GM11168 (cell line): ENCODE measurements around the gene HOXA5.

ENCODE experiments used
- in situ Hi-C: fragments of 300-500 bp; cut with MboI; formaldehyde crosslinking; loops from one replicate; pipeline ENCODE4 v1.12.0; 2022; ENCODE audit warnings: low sequenced_read_pairs; ENCODE audit not compliant: unreplicated experiment

The HOXA5 gene

DNA sequence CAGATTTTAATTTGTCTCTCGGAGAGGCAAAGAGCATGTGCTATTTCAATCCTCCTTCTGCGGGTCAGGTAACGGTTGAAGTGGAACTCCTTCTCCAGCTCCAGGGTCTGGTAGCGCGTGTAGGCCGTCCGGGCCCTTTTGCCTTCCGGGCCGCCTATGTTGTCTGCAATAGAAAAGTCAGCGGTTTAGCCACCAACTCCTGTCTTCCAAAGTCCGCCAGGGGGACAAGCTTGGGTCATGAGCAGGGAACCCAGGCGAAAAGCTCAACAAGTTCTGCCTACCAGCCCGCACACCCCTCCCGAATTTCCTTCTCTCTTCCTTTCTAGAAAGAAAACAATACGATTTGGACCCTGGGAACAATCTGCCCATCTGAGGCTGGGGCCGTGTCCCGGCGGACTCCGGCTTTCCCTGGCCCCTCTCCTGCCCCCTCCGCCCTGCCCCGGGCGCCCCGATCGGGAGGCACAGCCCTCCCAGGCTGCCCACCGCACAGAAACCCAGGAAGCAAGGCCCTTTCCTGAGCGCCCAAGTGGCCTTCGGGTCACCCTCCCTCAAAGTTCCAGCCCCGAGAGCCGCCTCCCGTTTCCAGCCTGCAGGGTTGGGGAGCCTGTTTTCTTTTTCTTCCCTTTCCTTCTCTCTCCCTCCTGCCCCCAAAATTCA is 1.4 kb downstream of the HOXA5 start:
- in situ Hi-C loops: no loop called here

DNA sequence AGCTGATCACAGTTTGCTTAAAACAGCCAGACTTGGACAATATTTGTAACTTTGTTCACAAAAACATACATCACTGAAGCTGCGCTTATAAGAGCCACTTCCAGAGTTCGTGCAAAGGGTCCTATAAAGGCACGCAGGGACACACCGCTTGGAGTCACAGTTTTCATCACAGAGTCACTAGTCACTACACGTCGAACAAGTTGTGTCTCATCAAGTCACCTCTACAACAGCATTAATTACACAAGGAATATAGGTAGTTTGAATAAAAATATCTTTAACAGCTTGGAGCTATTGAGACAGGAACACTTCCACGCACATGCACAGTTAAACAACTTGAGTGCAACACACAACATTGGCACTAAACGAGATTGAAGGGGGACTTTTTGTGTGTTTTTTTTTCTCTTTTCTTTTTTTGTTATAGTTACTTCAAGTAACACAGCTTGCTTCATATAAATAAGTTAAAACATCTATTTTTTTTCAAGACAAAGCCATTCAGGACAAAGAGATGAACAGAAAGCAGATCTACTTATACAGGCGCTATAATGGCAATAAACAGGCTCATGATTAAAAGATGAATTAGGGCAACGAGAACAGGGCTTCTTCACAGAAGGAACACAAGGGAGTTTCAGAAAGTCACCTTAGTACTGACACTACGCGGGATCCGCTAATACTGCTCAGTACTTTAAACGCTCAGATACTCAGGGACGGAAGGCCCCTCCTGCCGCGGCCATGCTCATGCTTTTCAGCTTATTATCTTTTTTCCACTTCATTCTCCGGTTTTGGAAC is 2.2 kb downstream of the HOXA5 start:
- in situ Hi-C loops: no loop called here

DNA sequence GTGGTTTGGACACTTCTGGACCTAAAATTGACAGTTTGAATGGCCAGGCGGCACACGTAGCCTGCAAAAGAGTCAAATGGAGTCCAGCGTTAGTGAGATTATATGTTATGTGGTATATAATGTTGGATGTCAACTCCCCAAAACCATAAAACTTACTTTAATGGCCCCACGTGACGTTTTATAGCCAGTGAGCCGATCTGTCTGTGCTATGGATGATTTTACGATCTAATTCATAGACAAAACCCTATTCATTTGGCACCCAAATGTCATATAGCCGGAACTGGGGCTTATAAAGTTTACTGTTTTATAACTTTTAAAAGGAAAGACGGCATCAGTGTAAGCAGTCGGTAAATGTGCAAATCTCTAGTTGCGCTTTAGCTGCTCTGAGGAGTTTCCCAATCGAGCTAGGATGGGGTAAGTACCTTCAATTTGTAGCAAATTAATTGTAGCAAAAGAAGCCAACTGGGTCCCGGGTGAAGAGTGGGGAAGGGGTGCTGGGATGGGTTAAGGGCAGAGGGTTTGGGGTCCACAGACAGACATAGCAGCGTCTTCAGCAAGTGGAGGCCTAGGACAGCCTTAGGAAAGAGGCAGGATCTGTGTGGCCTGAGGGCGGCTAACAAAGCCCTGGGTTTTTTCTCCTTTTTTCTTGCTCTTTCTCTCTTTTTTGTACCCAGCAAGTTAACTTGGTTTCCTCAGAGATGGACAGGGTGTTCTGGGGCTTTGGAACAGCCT is 3.2 kb downstream of the HOXA5 start:
- in situ Hi-C loops: no loop called here

DNA sequence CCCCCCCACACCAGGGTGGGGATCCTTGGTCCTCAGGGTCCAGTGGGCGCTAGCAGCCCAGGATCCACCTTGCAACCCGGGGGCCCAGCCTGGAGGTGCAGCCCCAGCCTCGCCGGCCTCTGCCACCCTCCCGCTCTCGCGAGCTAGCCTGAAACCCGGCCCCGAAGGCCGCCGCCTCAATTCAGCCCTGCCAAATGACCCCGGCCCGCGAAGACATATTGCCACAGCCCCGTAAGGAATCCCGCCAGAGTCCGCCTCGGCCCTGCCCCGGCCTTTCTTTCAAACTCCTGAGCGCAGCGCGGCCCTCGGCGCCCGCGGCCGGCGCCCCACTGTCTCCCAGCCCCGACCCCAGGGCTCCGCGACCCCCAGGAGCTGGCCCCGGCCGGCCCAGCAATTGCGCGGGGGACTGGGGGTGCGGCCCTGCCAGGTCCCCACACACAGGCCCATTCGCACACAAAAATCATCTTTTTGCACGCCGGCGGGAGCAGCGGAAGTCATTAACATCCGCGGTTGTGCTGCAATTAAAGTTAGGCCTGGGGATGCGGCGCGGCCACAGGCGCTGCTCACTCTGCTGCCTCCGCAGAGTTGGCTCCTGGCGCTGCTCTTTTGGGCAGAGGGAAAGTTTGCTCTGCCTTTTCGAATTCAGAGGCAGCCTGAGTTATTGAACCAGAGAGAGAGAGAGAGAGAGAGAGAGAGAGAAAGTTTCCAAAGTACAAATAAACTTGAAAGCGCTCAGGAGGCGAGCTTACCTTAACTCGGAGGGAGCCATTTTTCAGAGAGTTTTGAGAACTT is 4.0 kb downstream of the HOXA5 start:
- in situ Hi-C loops: no loop called here

DNA sequence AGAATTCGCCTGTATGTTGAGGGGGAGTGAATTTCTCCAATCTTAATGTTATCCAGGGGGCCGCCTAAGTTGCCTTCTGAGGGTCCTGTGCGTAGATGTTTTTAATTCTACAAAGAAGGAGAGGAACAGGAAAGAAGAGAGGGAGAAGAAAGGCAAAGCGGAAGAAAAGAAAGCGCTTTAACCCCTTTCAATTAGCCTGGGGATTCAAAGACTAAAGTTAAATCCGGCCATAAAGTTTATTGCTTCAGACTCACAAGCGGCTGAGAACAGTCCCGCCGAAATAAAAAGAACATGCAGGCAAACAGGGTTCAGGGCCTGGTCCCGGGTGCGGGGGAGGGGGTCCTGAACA is 4.5 kb downstream of the HOXA5 start:
- in situ Hi-C loops: no loop called here

DNA sequence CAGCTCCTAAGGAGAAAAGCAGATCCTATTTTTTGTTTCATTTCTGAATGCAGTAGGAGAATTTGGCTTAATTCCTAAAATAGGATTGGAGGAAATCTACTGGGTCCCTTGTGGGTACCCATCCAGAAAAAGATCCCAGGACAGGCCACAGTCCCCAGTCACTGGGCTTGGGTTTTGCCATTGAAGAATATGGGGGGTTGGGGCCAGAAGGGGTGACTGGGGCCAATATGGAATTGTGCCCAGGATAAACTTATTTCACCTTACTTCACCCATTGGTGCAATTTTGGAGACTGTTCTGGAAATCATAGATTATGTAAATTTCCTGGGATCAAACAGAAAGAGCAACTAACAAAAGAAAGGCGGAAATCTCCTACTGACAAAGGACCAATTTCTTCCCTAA is 5.0 kb downstream of the HOXA5 start:
- in situ Hi-C loops: no loop called here

DNA sequence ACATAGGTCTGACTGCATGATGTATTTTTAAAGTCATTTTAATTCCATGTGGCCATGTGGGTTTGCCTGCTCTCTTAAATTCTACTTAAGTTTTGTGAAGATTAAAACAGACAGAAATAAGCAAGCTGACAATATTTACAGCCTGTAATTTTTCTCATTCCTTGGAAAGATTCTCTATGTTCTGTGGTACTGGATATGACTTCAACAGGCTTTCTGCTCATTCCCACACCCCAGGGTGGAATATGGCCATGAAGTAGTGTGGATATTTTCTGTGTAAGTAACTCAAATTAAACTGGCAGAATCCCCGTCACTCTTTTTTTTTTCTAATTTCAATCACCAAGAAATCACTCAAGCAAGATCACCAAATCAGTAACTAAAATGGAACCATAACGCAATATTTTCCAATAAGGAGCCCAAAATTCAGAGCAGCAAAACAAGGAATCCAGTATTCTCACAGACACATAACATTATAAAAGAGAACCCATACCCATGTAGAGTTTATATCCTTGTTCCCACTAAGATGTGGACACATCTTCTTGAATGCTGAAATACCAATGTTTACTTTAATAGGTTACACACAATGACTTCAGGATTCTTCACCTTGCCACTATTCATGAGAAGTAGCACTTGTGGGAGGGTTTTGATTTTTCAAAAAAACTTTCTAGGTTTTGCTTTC is 5.7 kb downstream of the HOXA5 start:
- in situ Hi-C loops: no loop called here

DNA sequence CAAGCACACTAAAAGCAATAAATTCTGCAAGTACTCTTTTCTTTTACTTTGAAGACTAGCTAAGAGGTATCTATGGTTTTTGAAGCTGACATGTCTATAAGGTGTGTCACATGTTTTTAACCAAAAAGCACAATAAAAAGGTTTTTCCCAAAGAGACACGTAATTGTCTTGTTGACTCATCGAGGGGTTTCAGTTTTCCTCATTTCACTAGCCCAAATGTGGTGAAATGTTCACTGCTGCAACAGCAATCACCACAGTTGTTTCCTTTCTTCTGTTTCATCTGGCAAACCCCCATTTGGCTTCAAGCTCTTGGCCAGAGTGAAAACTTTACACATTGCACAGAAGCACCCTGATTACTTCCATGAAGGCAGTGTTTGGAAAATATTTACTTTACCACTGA is 9.1 kb downstream of the HOXA5 start:
- in situ Hi-C loops: no loop called here

DNA sequence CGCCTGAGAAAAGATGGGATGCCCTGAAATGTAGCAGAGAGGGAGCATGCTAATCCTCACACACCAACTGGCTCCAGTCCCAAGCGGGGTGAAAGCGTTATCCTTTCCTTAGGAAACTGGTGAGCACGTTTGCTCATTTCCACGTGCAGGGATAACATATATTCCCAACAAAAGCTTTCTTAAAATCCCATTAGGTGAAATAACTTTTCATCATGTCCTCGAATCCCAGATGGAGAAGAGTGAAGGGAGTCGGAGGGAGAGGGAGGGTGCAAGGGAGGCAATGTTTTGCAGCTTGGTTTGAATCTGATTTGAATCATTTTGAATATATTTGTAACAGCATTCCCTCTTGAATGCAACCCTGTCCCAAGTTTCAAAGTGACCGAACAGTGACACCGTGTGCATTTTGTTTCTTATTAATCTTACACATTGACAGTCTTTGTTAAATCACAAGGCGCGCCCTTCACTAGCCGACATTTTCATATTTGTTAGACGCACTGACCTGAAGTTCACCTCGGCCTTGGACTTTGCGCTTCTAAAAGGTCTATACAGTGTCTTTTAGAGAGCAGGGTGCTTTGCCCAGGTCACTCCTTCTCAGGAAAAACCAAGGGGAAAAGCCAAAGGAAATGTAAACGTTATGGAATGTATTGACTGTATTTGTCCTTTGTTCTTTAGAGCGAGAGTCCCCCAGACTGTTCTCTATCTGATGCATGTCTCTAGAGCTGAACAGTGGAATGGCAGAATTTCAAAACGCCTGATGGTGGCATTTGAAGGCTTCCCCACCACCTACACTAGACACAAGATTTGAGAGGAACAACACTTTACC is 9.9 kb downstream of the HOXA5 start:
- in situ Hi-C loops: no loop called here

DNA sequence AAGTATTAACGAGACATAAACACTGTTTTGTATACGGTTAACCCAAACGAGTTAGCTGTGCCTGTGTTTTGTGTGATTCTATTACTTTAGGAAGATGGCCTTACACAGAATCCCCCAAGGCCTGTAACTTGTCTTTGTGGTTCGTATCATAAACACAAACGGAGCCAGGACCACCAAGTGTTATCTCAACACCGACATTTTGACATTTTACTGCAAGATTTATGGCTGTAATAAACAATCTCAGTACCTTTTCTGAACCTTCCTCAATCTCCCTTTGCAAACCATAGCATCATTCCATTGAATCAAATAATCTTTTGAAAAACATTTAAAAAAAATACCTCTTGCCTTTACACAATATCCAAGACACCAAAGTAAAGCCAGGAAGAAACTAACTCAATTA is 10.5 kb downstream of the HOXA5 start:
- in situ Hi-C loops: no loop called here

DNA sequence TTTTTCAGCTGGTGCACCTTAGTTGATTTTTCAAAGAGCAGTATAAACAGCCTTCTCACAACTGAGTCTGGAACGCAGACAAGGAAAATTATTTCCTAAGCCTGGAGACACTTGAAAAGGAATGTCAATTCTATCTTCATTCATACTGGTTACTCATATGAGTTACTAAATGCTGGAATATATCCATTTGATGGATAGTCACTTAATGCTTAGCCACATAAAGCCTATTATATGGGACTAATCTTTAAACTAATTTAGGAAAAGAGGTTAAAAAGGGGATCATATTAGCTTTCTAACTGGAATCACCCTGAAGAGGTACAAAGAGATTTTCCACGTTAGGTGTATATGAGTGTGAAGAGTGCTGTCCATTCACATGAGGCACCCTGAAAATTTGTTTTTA is 11.3 kb downstream of the HOXA5 start:
- in situ Hi-C loops: no loop called here

DNA sequence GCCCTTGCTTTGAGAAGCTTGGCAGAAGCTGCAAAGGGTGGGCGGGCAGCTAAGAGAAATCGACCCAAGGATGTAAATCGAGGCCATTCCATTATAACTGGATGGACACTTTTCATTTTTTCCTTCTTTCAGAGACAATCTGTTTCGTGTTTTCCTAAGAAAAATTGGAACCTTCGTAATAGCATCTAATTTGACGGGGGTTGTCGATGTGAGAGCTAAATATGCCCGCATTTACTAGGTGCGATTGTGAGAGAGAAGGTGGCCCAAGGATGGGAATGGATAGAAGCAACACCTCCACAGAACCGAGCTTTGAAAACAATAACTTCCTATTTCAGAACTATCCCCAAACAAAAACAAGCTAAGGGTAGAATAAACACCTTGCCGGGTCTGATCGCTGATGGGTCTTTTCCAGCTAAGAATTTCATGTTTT is 12.1 kb downstream of the HOXA5 start:
- in situ Hi-C loops: no loop called here

DNA sequence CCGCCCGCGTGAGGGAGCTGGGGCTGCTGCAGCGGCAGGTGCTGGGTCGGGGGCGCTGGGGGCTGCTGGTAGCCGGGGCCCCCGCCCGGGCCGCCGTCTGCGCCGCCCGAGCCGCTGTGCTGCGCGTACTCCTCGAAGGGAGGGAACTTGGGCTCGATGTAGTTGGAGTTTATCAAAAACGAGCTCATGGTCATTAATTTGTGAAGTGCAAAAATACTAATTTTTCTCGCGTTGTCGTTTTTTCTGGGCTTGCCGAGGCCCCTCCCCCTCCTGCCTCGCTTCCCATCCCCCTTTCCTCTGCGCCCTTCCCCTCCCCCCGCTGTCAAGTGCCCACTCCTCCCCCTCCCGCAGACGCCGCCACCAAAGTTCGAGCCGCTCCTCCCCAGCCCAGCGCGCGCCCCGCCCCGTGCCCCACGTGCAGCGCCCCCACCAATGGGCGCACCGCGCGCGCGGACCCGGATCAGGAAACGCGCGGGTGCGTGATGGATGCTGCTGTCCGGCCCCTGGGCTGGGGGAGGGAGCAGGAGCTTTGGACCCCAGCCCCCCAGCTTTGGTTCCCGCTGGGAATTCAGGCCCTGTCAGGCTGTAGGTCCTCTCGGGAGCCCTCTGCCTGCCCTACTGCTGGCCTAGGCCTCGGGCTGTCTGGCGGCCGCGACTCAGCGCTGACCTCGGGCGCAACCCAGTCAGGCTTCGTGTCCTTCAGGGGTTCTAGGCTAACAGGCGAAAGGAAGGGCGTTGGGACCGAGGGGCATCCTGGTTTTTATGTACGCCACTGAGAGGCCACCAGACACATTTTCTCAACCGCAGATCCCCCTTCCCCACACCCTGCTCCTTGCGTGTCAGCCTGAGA is 12.7 kb downstream of the HOXA5 start, which contains the start of gene HOXA4:
Gene HOXA4 (minus strand): TSS at position 218 of the 850 bp plus-strand sequence. CDS start 24 bp downstream, at position 194.
- in situ Hi-C loops: no loop called here

DNA sequence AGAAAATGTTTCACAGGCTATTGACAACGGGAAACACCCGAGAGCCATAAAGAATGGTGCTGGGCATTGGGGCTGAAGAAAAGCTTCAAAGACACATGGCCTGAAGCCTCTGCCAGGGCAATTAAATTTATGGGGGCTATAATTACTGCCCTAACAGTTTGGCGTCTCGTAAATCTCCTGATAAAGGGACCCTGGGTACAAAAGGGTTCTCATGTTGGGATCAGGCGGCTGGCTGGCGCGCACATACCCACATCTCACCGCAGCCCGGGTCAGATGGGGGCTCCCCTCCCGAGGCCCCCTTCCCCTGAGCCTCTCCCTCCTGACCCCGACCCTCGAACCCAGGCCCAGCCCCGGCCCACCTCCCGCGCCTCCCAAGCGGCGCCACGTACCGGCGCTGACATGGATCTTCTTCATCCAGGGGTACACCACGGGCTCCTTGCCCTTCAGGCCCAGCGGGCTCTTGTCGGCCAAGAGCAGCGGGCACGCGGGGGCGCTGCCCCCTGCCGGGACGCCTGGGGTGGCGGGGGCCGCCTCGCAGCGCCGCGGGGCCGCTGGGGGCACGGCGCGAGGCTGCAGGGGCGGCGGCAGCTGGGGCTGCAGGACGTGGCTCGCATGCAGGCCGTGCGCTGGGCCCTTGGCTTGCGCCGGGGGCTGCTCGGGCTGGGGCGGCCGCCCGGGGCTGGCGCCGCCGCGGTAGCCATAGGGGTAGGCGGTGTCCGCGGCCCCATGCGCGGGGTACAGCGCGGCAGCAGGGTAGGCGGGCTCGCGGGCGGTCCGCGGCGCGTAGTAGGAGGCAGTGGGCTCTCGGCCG is 13.5 kb downstream of the HOXA5 start:
- in situ Hi-C loops: no loop called here

DNA sequence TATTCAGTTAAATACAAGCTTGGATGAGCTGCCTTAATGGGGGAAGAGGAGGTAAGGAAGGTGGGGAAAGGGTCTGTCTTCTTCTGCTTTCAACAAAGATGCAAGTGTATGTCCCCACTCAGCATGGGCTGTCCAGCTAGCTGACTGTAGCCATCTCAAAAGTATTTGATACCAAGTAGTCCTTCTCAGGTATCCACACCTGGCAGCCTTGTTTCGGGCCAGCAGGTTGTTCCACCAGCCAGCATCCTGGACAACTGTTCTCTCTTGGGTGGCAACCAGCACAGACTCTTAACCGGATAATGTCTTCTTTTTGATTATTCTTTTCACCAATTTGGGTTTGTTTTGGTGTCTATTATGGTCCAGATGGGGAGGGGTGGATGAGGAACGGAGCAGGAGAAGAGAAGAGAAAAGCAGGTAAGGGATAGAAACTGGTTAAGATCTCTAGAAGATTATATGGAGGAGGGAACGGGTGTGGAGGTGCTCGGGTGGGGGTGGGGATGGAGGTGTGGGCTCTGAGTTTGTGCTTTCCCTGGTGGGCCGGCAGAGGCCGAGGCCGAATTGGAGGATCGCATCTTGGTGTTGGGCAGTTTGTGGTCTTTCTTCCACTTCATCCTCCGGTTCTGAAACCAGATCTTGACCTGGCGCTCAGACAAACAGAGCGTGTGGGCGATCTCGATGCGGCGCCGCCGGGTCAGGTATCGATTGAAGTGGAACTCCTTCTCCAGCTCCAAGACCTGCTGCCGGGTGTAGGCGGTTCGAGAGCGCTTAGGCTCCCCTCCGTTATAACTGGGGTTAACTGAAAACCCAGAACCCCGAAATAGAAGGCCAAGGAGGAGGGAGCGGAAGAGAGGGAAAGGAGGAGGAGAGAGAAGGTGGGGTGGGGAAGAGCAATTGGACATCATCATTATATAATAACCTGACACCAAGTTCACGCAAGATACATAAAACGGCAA is 14.4 kb downstream of the HOXA5 start:
- in situ Hi-C loops: no loop called here

DNA sequence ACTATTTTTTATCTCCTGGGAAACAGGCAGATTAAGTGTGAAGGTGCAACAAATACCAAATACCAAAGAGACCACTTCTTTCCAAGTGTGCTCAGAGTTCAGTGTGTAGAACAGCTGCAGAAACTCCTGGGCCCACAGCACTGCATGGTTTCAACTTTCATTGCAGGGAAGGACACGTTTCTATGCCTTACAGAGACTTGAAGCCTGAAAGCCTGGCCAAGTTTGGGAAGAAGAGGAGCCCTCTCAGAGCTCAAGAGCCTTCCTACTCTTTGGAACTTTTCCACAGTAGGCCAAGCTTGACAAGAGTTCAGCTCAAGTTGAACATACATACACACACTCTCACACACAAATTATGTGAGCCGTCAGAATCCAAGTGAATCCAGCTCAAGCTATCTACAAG is 15.4 kb downstream of the HOXA5 start:
- in situ Hi-C loops: no loop called here
